Kidney epithelial cell (primary cell): ENCODE data around the gene TPM3. TPM values are rescaled to one million over a fixed set of nuclear protein-coding genes. Genes with fewer than 3 reads are reported as not detected.
"Not testable (repeated sequence)": the region's sequence is repeated elsewhere in the genome, so short reads cannot be mapped to it uniquely, and the experiment has no call there.

Source experiments
- DNase-seq: peaks from one replicate; pipeline ENCODE4 v3.0.0-alpha.2; 2010; ENCODE audit warnings: low read depth
- H3K27me3 ChIP-seq: 2 replicates; pipeline ENCODE4 v1.6.0; 2011; ENCODE audit warnings: low read length; ENCODE audit not compliant: control insufficient read depth, insufficient read depth
- H3K36me3 ChIP-seq: 2 replicates; pipeline ENCODE4 v1.5.1; 2011; ENCODE audit warnings: low read length; ENCODE audit not compliant: control insufficient read depth, insufficient read depth
- H3K4me3 ChIP-seq: 2 replicates; pipeline ENCODE4 v1.5.1; 2011; ENCODE audit warnings: low read depth, mild to moderate bottlenecking, control low read depth, low read length
- total RNA-seq: library from RNA; depleted of rRNA; stranded (reverse); fragments of >200 nt; gene quantifications from 2 replicates; pipeline ENCODE4 v1.2.3, GENCODE V29; 2015
- TF ChIP-seq, protein P1 (sequence below): IDR thresholded peaks from 2 replicates; pipeline ENCODE4 v1.5.1; 2011; ENCODE audit warnings: mild to moderate bottlenecking, moderate library complexity, low read length, control low read depth, inconsistent platforms; ENCODE audit not compliant: insufficient read depth, poor library complexity, severe bottlenecking

The TPM3 gene
- total RNA-seq, 1 donor from 2014 or later: 529 TPM

DNA sequence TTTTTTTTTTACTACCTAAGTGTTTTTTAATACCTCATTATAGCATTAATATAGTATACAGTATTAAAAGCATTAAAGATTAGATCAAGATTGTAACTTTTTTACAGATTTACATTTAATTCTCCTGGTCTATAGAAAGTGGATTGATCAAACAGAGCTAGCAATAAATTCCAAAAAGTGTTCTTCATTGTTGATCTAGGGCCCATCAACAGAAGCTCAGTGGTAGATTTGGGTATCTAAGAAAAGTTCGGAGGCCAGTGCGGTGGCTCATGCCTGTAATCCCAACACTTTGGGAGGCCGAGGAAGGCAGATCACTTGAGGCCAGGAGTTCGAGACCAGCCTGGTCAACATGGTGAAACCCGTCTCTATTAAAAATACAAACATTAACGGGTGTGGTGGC is 49.5 kb downstream of the TPM3 start:
- H3K4me3 ChIP-seq: no peak overlapping the region
- H3K36me3 ChIP-seq: no peaks in the 10 kb centered on the region
- TF ChIP-seq, protein P1, sequence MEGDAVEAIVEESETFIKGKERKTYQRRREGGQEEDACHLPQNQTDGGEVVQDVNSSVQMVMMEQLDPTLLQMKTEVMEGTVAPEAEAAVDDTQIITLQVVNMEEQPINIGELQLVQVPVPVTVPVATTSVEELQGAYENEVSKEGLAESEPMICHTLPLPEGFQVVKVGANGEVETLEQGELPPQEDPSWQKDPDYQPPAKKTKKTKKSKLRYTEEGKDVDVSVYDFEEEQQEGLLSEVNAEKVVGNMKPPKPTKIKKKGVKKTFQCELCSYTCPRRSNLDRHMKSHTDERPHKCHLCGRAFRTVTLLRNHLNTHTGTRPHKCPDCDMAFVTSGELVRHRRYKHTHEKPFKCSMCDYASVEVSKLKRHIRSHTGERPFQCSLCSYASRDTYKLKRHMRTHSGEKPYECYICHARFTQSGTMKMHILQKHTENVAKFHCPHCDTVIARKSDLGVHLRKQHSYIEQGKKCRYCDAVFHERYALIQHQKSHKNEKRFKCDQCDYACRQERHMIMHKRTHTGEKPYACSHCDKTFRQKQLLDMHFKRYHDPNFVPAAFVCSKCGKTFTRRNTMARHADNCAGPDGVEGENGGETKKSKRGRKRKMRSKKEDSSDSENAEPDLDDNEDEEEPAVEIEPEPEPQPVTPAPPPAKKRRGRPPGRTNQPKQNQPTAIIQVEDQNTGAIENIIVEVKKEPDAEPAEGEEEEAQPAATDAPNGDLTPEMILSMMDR: no peak
- DNase-seq: no peak
- no peaks in the 10 kb centered on the region for H3K27me3 ChIP-seq

DNA sequence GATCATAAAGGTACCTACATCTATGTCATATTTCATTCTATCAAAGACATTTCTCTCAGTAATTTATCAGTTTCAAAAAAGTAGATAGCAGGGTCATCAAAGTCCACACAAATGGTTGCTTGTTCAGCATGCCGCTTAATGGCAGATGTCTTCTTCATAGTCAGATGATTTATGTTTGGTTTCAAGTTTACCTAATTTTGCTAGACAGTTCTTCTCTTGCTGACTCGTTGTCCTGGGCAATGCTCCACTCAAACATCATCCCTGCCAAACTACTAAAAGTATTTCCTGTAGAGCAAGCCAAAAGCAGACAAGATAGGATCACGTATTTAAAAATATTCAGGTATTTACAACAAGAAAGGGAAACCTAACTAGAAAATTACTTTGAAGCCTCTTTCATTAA is 50.7 kb downstream of the TPM3 start:
- no peak for DNase-seq
- no peaks in the 10 kb centered on the region for H3K36me3 ChIP-seq
- H3K27me3 ChIP-seq: no peaks in the 10 kb centered on the region
- TF ChIP-seq, protein P1: no peak
- H3K4me3 ChIP-seq: no peak overlapping the region

DNA sequence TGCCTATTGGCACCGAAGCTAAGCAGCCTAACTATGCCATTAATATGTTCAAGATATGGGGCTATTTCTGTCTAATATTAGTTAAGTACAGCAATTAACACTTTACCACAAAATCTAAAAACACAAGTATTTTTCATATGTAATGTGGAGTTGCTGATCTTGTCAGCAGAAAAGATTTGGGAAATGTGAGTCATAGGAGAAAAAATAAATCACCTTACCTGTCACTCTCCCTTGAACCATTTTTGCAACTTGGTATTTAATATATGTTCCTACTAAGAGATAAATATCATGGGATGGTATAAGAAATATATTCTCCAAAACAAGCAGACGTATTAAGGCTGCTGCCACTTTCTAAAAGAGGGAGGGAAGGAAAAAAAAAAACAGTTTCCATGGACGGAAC is 54.0 kb downstream of the TPM3 start:
- DNase-seq: no peak
- Histone ChIP-seq H3K36me3 (no peaks in the 10 kb centered on the region), H3K27me3 (no peaks in the 10 kb centered on the region), H3K4me3 (no peak overlapping the region)
- TF ChIP-seq, protein P1: no peak

DNA sequence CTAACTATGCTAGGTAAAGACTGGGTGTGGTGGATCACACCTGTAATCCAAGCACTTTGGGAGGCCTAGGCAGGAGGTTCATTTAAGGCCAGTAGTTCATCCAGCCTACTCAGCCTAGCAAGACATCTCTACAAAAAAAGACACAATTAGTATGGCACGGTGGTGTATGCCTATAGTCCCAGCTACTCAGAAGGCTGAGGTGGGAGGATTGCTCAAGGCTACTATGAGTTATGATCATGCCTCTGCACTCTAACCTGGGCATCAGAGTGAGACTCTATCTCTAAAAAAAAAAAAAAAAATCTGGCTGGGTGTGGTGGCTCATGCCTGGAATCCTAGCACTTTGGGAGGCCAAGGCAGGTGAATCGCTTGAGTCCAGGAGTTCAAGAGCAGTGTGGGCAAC is 58.6 kb downstream of the TPM3 start:
- H3K27me3 ChIP-seq: no peaks in the 10 kb centered on the region
- no peak overlapping the region for H3K4me3 ChIP-seq
- no peak for DNase-seq
- TF ChIP-seq, protein P1: no peak
- H3K36me3 ChIP-seq: no peaks in the 10 kb centered on the region

DNA sequence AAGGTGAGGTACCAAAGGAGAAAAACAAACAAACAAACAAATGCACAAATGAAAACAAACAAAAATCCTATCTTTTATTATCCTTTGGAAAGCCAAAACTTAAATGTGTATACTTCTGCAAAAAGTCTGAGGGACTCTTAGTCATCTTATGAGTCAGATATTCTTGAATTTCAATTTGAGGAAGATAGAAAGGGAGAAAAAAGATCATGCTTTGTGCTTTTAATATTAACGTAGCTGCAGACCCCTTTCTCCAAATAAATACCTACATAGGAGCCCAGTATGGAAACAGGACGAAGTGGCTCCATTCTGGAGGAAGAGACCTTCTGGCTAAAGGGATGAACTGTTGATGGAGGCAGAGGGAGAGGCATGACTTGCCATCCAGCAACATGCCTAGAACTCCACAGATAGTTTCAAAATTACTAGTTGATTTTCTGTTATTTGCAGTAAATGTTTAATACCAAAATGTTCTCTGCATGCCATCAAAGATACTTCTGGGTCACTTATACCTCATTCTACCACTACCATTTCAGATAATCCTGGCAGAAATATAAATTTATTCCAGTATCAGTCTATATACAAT is 62.4 kb downstream of the TPM3 start:
- TF ChIP-seq, protein P1: no peak
- Histone ChIP-seq H3K27me3 (no peaks in the 10 kb centered on the region), H3K4me3 (no peak overlapping the region), H3K36me3 (no peaks in the 10 kb centered on the region)
- DNase-seq: no peak

DNA sequence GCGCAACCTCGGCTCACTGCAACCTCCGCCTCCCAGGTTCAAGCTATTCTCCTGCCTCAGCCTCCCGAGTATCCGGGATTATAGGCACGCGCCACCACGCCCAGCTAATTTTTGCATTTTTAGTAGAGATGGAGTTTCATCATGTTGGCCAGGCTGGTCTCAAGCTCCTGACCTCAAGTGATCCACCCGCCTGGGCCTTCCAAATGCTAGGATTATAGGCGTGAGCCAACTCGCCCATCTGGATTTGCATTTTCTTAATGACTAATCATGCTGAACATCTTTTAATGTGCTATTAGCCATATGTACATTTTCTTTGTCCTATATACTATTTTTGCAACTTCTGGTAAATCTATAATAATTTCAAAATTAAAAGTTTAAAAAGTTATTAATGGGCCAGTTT is 68.7 kb downstream of the TPM3 start:
- H3K4me3 ChIP-seq, DNase-seq, H3K36me3 ChIP-seq: not testable (repeated sequence)

More for the DNA sequence above, 68.7 kb downstream of the TPM3 start:
- H3K27me3 ChIP-seq: not testable (repeated sequence)
